ENCODE results near the gene HNRNPLL.
"Not testable (repeated sequence)": the region's sequence is repeated elsewhere in the genome, so short reads cannot be mapped to it uniquely, and the experiment has no call there.

- TF ChIP-seq TCF12 (IDR thresholded peaks at IDR 0.05); MXI1 (IDR thresholded peaks at IDR 0.05; ENCODE audit: low read depth, low read length); EP300 (IDR thresholded peaks at IDR 0.05; ENCODE audit: borderline replicate concordance in 1 of 2, low read depth in 1 of 2, low read length in 1 of 2); EZH2phosphoT487 (IDR thresholded peaks at IDR 0.05; ENCODE audit: borderline replicate concordance, low read depth); SMC3 (IDR thresholded peaks at IDR 0.05; ENCODE audit: low read depth, low read length); POLR2AphosphoS5 (IDR thresholded peaks at IDR 0.05; ENCODE audit: low read depth, low read length); RCOR1 (IDR thresholded peaks at IDR 0.05; ENCODE audit: low read length); CTCF (IDR thresholded peaks at IDR 0.05); USF1 (IDR thresholded peaks at IDR 0.05; ENCODE audit: borderline replicate concordance, low read depth); JUND (IDR thresholded peaks at IDR 0.05): not testable (repeated sequence)
Observed at GRCh38 chr2:38542248-38542631, 60.5 kb downstream of the HNRNPLL start.

Data from SK-N-SH (cell line).